Fibroblast of skin of back (primary cell): Measurements from ENCODE around the gene SH2D5. TPM values are rescaled to one million over a fixed set of nuclear protein-coding genes. Genes with fewer than 3 reads are reported as not detected.

Experiments used
- DNase-seq: peaks from one replicate; pipeline ENCODE4 v3.0.0-alpha.2; 2013
- polyA plus RNA-seq, 2 experiments: library from polyadenylated mRNA; unstranded; fragments of 120-200 nt; gene quantifications; one replicate each; pipeline ENCODE4 v1.2.1, GENCODE V29; 2013; ENCODE audit not compliant: insufficient read length in 2 of 2

The SH2D5 gene
- polyA plus RNA-seq (2013, experiment 1 of 2; ENCODE audit: insufficient read length), result 2.4 TPM
- 1.1 TPM for polyA plus RNA-seq (2013, experiment 2 of 2; ENCODE audit: insufficient read length)

DNA sequence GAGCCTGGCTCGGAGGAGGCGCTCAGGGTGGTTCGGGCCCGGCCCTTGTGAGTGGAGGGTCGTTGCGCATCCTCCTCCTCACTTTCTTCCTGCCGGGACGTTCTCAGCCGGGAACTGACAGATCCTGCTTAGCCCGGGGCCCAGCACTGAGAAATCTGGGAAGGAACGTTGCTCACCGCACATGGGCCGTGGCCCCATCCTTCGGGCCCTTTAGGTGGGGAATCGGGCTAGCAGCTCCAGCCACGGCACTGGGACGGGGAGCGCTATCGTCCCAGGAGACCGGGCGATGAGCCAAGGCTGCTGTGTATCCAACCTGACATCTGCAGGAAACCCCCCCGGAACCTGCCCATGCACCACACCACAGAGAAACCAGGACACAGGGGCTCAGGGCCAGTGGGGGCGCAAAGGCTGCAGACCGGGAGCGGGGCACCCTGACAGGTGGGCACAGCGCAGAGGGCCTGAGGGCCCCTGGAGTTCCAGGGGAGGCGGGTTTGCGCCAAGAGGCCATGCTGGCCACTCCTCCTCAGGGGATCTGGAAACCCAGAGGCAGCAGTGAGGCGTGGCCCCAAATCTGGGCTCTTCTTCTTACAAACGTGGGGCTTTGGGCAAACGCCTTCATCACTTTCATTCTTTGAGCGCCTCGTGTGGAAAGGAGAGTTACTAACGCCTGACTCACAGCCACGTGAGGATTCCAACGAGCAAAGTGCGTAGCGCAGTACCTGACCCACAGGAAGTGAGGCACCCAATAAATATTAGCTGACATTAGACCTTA is at the start of gene SH2D5:
Gene SH2D5 (minus strand): TSS at position 116 of the 772 bp plus-strand sequence. CDS start 4,659 bp downstream, outside the sequence.
- DNase-seq, result peak; percentile 98

DNA sequence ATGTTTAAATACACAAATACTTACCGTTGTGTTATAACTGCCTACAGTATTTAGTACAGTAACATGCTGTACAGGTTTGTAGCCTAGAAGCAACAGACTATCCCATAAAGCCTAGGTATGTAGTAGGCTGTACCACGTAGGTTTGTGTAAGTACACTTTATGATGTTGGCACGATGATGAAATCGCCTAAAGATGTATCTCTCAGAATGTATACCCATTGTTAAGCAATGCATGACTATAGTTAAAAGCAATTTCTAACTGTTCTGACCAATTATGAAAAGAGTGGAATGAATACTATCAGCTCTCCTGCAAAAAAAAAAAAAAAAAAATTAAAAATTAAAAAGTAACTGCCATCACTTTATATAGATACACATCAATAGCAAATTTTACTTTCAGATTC is 43.2 kb upstream of the SH2D5 start:
- DNase-seq, result no peak

DNA sequence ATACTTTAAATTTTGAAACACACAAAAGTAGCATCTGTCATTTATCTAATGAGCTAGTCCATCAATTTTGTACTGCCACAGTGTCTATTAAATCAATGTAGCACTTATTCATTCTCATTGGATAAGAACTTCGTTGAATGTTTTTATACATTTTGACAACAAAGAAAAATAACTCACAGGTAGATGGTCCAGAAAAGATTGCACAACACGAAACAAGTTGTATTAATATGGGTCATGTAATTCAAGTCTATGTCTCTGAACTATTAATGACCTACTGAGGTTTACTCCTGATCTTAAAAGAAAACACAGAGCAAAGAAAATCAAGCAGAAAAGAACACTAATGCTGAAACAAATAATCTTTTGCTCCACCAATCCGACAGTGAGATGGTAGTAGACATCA is 39.3 kb upstream of the SH2D5 start:
- no peak for DNase-seq

DNA sequence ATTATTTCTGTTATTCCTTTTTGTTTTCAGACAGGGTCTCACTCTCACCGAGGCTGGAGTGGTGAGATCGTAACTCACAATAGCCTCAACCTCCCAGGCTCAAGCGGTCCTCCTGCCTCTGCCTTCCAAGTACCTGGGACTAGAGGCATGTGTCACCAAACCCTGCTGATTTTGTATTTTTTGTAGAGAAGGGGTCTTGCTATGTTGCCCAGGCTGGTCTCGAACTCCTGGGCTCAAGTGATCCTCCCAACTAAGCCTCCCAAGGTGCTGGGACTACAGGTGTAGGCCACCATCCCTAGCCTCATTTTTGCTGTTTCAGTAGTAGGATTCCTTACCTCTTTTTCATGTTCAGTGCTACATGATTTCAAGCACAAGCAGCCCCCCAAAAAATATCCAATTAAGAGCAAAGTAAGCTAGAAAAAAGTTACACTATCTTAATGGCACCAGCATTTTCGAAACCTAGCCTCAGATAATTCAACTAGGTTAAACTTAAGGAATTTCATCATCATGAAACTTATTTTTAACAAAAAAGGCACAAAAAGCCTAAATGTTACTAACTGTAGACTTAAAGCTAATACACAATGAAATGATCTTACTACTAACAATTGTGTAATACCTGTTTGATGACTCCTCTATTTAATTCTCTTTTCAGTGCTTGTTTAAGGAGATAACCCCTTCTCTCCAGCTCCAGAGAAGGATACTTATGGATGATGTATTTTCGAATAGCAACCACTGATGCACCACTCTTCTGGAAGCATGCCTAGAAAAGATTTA is 38.0 kb upstream of the SH2D5 start:
- DNase-seq, result no peak

DNA sequence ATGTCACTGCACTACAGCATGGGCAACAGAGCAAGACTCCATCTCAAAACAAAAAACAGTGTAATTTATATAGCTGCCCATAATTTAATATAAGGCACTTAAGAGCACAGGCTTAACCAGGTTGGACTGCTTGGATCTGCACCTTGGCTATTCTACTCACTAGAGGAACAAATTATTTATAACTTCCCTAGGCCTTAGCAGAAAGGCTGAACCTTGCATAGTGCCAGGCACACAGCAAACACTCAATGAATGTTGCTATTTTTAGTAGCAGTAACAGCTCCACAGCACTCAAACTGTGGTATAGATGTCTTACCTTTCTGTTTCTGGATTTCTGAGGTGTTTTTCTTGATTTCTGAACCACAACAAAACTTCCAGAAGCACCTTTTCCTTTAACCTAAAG is 34.8 kb upstream of the SH2D5 start:
- DNase-seq, result no peak

DNA sequence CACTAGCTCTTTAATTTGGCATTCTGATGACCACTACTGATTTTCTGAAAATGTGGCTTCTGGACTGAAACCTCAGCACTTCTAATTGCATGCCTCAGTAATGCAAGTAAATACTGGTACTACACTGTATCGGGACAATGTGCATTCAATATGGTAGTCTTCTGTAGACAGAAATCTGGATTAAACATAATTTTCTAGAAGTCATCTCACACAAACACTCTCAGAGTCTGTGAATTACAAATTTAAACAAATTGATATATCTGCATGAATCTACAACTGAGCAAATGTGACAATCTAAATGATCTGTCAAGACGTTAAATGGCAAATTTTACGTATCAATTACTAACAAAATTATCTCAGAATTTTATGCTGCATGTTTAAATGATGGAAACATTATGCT is 30.9 kb upstream of the SH2D5 start:
- no peak for DNase-seq

DNA sequence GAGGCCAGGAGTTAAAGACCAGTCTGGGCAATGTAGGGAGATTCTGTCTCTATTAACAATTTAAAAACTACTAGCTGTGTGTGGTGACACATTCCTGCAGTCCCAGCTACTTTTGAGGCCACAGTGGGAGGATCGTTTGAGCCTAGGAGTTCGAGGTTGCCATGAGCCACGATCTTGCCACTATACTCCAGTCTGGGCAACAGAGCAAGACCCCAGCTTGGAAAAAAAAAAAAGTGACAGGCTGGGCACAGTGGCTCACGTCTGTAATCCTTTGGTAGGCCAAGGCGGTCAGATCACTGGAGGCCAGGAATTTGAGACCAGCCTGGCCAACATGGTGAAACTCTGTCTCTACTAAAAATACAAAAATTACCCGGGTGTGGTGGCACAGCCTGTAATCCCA is 27.8 kb upstream of the SH2D5 start:
- DNase-seq, result no peak

DNA sequence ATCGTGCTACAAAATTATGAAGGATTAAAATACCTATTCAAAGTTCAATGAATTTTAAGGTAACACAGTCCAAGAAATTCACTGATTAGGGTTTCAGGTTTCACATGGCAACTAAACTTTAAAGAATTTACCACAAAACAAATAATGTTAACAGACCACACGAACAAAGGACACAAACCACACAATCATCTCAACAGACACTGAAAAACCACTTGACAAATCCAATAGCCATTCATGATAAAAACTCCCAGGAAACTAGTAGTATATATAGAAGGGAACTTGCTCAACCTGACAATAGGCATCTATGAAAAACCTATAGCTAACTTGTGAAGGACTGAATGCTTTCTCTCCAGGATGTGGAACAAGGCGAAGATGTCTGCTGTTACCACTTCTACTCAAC is 21.1 kb upstream of the SH2D5 start:
- no peak for DNase-seq

DNA sequence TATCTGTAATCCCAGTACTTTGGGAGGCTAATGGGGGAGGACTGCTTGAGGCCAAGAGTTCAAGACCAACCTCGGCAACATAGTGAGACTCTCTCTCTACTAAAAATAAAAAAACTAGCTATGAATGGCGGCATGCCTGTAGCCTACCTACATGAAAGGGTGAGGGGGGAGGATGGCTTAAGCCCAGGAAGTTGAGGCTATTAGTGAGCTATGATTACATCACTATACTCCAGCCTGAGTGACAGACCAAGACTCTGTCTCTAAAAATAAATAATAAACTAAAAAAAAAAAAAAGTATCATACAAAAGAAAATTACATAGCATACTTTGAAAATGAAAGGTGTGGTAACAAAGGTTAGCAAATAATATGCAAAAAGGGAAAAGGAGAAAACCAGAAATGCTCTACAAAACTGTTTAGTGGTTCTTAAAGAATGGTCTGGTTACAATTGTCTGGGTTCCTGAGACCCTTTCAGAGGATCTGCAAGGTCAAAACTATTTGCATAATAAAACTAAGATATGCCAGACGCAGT is 19.0 kb upstream of the SH2D5 start:
- no peak for DNase-seq

DNA sequence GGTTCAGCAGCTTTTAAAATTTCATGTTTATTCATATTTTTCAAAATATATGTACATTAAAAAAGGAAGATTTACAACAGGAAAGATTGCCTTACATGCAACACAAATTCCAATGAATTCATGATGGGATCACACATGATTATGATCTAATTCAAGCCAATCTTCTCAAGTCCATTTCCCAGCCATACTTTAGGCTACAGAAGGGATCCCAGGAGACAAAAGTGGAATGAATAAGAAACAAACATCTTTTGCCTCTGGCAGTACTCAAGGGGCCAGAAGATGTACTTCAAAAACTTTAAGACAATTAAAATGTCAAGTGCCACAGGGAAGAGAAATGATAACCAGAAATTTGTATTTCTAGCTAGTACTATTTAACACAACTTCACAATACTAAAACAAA is 10.2 kb upstream of the SH2D5 start:
- peak; percentile 56 for DNase-seq

DNA sequence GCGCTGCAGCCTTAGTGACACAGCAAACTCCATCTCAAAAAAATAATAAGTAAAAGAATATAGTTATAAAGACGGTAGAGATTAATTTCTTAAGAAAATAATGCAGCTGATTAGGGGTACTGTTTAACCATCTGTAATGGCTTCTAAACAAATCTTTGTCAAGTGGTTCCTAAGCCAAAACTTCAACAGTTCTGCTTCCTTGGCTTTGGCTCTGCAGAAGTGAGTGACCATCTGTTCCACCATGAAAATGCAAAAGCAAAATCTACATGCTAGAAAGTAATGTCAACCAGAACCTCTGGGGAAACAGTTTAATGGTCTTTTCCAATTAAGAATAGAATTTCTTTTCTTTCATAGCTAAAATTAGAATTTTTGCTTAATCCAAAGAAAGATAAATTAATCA is 8.3 kb upstream of the SH2D5 start:
- DNase-seq, result no peak

DNA sequence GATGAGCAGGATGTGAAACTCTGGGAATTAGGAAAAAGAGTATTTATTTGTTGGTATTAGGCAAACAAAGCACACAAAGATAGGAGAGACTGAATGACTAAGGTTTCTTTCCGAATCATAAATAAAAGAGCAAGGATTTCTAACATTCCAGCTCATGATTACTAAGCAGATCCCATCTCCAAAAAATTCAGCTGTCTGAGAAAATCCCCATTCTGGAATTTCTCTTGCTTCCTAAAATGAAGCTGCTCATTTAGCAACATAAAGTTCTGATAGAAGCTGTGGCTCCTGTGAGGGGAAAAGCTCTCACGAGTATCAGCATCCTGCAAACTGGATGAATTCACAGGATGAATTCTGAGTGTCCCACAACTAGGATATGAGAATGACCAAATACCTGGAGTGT is 6.7 kb upstream of the SH2D5 start:
- peak; percentile 81 for DNase-seq

DNA sequence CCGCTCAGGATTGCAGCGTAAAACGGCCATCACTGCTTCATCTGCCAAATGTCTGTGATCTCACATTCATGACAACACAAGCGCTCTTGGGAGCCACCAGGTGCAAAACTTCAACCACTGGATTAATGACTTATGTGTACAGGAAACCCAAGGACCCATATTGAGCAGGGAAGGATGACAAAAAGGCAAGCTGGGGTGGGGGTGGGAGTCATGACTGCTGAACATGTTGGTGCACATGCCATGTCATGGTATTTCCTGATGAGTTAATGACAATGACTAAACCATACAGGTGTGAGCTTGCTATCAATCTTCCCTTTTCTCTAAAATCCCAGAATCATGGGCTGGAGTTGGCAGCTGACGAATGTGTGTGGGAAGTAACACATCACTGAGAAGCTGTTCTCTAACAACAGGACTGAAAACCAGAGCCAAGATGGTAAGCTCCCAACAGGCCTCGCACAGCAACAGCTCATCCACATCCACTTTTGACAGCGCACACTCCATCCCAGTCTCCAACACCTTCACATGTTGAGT is 3.1 kb upstream of the SH2D5 start:
- no peak for DNase-seq

DNA sequence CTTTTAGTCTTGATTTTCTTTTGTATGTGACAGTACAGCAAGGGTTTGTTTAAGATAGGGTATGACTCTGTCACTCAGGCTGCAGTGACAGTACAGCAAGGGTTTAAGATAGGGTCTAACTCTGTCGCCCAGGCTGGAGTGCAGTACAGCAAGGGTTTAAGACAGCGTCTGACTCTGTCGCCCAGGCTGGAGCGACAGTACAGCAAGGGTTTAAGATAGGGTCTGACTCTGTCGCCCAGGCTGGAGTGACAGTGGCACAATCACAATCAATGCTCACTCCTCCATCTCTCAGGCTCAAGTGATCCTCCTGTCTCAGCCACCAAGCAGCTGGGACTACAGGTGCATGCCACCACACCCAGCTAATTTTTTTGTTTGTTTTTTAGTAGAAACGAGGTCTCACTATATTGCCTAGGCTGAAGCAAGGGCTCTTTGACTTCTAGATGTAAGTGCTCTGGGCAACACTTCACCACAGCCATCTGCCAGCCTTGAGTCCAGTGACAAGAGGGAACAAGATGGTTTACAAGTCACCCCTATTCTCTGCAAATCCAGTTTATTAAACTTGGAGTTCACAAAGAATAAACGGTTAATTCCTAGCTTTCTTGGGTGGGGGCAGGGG is 965 bp upstream of the SH2D5 start:
- DNase-seq, result no peak

DNA sequence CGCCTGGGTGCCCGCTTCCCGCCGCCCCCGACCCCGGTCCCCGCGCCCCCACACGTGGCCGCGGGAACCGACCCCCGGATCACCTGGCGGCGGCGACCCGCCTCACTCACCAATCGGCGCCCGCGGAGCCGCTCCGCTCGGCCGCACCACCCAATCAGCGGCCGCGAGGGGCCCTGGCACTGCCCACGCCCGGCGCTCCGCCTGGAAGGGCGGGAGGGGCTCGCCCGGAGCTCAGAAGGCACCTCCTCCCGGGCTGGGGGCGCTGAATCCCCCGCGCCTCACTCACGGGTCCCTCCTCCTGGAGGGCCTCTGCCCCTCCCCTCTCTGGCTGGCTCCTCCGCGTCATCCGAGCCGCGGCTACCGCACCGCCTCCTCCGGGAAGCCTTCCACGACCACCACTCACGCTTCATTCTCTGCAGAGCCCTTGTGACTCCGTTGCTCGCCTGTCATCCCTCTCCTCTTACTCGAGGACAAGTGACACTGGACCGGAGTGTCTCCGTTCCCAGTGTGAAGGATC is 374 bp downstream of the SH2D5 start:
- DNase-seq, result peak; percentile 71

DNA sequence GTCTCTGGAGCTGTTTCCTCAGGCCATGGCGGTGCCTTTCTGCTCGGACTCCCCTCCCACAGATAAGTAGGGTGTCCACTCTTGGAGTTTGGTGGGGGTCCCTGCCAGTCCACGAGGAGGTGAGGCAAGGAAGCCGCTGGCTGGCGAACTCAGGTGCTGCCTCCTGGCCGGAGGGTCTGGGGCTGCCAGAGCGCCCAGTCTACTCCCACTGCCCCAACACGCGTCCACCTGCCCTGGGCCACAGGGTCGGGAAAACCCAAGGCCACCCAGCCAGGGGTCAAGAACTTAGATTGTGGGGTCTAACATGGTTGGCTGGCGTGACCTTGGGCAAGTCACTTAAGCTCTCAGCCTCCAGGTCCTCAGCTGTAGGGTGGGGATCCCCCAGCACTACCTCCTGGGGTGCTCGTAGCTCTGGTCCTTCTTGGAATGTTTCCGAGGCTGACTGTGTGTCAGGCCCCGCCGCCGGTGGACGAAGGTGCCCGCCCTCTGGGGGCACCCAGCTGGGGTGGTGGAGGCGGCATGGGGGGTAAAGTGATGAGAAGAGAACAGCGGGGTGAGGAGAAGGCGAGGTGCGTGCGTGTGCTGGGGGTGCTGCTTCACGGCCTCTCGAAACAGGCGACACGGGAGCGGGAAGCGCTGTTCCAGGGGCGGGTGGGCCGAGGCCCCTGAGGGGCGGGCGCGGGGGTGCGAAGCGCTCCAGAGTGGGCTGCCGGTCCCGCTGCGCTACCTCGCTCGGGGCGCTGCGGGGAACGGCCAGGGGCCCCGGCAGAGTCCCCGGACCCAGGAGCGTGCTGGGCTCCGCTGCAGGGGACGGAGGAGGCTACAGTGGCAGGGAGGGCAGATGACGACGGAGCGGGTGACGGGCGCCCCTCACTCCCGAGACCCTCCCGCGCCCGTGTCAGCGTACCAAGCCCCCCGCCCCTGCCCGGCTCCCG is 1.2 kb downstream of the SH2D5 start:
- no peak for DNase-seq

DNA sequence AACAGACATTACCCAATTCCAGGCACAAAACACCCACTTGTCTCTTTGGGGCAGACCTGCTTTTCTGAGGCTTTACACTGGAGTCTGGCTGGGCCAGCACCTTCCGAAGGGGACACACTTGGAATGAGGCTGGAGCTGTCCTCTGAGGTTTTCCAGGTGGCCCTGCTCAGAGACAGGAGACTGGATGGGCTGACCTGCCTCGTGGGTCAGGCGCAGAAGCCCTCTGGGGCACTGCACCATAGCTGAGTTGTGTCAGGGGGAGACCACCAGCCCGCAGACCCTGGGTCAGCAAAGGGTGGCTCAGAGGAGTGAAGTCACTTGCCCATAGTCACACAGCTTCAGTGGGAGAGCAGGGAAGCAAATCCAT is 1.8 kb downstream of the SH2D5 start:
- no peak for DNase-seq

DNA sequence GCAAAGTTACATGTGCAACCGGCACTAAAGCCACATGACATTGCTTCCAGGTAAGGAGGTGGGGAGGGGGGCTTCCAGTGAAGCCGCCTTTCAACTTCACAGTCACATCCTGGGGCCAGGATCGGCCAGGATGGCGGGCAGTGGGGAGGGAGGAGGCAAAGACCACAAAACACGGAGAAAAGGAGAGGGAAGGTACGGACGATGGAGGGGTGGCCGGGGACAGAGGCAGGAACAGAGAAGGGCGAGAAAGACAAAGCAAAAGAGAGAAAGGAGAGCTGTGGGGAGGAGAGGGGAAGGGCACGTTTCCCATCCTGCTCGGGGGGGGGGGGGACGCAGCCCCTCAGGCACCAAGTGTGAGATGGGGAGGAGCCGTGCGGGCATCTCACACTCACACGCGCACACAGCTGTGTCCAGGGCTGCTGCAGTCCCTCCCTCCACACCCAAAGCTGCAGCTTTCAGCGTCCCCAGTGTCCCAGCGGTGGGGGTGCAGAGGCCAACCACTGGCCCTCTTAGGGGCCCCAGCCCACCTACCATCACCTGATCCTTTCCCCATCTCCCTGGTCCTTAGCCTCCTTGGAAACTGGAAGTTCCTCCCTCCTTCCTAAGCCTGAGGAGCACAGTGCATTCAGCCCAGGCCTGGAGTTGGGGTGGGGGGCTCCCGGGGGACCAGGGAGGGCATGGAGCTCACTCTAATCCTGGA is 2.4 kb downstream of the SH2D5 start:
- no peak for DNase-seq

DNA sequence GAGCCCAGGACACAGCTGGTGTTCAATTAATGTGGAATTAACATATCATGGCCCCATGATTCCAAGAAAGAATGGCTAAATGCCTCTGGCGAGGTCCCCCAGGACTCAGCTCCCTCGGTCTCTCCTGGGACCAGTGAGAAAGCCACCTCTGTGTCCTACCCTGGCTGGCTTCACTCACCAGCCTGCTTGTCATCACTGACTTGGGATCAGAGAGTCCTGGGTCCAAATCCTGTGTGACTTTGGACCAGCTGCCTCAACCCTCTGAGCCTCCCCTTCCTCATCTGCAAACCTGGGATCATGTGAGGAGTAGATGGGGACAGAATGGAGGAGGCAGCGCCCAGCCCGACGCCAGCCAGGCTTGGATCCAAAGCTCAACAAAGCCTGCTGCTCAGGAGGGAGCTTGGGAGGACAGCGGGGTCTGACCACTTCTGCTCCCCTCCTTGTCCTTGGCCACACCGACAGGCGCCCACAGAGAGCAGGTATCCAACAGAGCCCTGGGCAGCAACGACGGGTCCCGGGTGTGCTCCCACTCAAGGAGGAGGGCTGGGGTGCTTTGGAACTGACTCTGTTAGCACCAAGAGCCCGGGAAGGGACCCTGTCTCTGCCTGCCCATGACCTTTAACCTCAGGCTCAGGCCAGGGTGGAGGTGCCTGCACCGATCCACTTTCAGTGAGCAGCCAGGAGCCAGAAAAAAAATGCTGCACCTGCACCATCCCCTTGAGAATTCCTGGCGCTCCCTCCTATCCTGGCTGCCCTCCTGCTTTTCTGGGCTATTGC is 3.2 kb downstream of the SH2D5 start:
- no peak for DNase-seq
